ENCODE measurements around the gene PLOD3. TPM values are rescaled to one million over a fixed set of nuclear protein-coding genes. Genes with fewer than 3 reads are reported as not detected.

Gene PLOD3
- total RNA-seq, 1 donor from 2014 or later = 161 TPM

GRCh38 chr7:101171442-101171837, 45.9 kb downstream of the PLOD3 start:
- no peak overlapping the region for H3K4me3 ChIP-seq (ENCODE audit: insufficient read depth, low read depth, low read length)
- H3K79me2 ChIP-seq (ENCODE audit: insufficient read depth, low read length) = no peaks in the 10 kb centered on the region
- peaks cover 54% of the 10 kb centered on the region for H3K4me1 ChIP-seq (ENCODE audit: insufficient read depth, low read length)
- TF ChIP-seq EZH2 (IDR thresholded peaks at IDR 0.05; ENCODE audit: insufficient read depth, low read length) = no peak
- no peak for TF ChIP-seq CTCF (IDR thresholded peaks at IDR 0.05; ENCODE audit: insufficient read depth, low read depth, low read length)
- Mint-ChIP-seq H3K4me3 (ENCODE audit: unreplicated experiment) (peak overlapping the region; percentile 40), H3K36me3 (ENCODE audit: low read depth, unreplicated experiment) (no peaks in the 10 kb centered on the region), H3K27ac (ENCODE audit: unreplicated experiment) (peak overlapping the region; percentile 66), H3K27me3 (ENCODE audit: low read depth, unreplicated experiment) (peaks cover 53% of the 10 kb centered on the region), H3K9me3 (ENCODE audit: unreplicated experiment) (peaks cover 11% of the 10 kb centered on the region), H3K4me1 (ENCODE audit: low read depth, unreplicated experiment) (peaks cover 40% of the 10 kb centered on the region)
- H3K9ac ChIP-seq (ENCODE audit: low read length) = no peak overlapping the region
- peaks cover 10% of the 10 kb centered on the region for H4K20me1 ChIP-seq (ENCODE audit: insufficient read depth, low read length)
- H3K27ac ChIP-seq (ENCODE audit: low read depth, low read length) = no peak overlapping the region
- no peak overlapping the region for H3K4me2 ChIP-seq (ENCODE audit: low read length)
- no peak for DNase-seq (ENCODE audit: low read depth)
- no peak overlapping the region for H2AFZ ChIP-seq (ENCODE audit: low read depth, low read length)
- H3K36me3 ChIP-seq (ENCODE audit: insufficient read depth, low read length) = no peaks in the 10 kb centered on the region
- no peak for FAIRE-seq
- H3K9me3 ChIP-seq (ENCODE audit: insufficient read depth, low read depth, low read length) = peaks cover 6% of the 10 kb centered on the region
- H3K27me3 ChIP-seq (ENCODE audit: insufficient read depth, low read length) = peaks cover 64% of the 10 kb centered on the region

- Histone ChIP-seq H4K20me1 (ENCODE audit: insufficient read depth, low read length) (peaks cover 10% of the 10 kb centered on the region), H3K79me2 (ENCODE audit: insufficient read depth, low read length) (no peaks in the 10 kb centered on the region), H3K27ac (ENCODE audit: low read depth, low read length) (no peak overlapping the region), H3K4me3 (ENCODE audit: insufficient read depth, low read depth, low read length) (no peak overlapping the region), H2AFZ (ENCODE audit: low read depth, low read length) (no peak overlapping the region), H3K4me2 (ENCODE audit: low read length) (no peak overlapping the region), H3K4me1 (ENCODE audit: insufficient read depth, low read length) (peaks cover 58% of the 10 kb centered on the region), H3K9me3 (ENCODE audit: insufficient read depth, low read depth, low read length) (peaks cover 6% of the 10 kb centered on the region), H3K27me3 (ENCODE audit: insufficient read depth, low read length) (peaks cover 62% of the 10 kb centered on the region), H3K9ac (ENCODE audit: low read length) (no peak overlapping the region), H3K36me3 (ENCODE audit: insufficient read depth, low read length) (no peaks in the 10 kb centered on the region)
- Mint-ChIP-seq H3K36me3 (ENCODE audit: low read depth, unreplicated experiment) (no peaks in the 10 kb centered on the region), H3K4me3 (ENCODE audit: unreplicated experiment) (peak overlapping the region; percentile 57), H3K9me3 (ENCODE audit: unreplicated experiment) (peaks cover 11% of the 10 kb centered on the region), H3K4me1 (ENCODE audit: low read depth, unreplicated experiment) (peaks cover 45% of the 10 kb centered on the region), H3K27ac (ENCODE audit: unreplicated experiment) (peak overlapping the region; percentile 66), H3K27me3 (ENCODE audit: low read depth, unreplicated experiment) (peaks cover 48% of the 10 kb centered on the region)
- no peak for FAIRE-seq
- no peak for TF ChIP-seq CTCF (IDR thresholded peaks at IDR 0.05; ENCODE audit: insufficient read depth, low read depth, low read length)
- no peak for TF ChIP-seq EZH2 (IDR thresholded peaks at IDR 0.05; ENCODE audit: insufficient read depth, low read length)
- DNase-seq (ENCODE audit: low read depth) = no peak
Observed at GRCh38 chr7:101170617-101171441, 46.6 kb downstream of the PLOD3 start.
